SK-N-DZ (cell line): Measurements from ENCODE around the gene DHRS1.

ENCODE experiments used
- DNase-seq: peaks from one replicate; pipeline ENCODE4 v3.0.0-alpha.2; 2015; ENCODE audit warnings: low spot score

Gene DHRS1

GRCh38 chr14:24283796-24284460, 15.7 kb downstream of the DHRS1 start:
- DNase-seq: no peak

GRCh38 chr14:24282736-24283135, 16.8 kb downstream of the DHRS1 start:
- no peak for DNase-seq

- DNase-seq: no peak
Observed at GRCh38 chr14:24281636-24282035, 17.9 kb downstream of the DHRS1 start.

- DNase-seq: no peak
Observed at GRCh38 chr14:24280797-24281460, 18.7 kb downstream of the DHRS1 start.

- no peak for DNase-seq
Observed at GRCh38 chr14:24279301-24280186, 20.0 kb downstream of the DHRS1 start.

GRCh38 chr14:24278424-24278823, 21.2 kb downstream of the DHRS1 start:
- no peak for DNase-seq

GRCh38 chr14:24277606-24278321, 21.8 kb downstream of the DHRS1 start:
- no peak for DNase-seq

- no peak for DNase-seq
Observed at GRCh38 chr14:24277071-24277470, 22.5 kb downstream of the DHRS1 start.

- DNase-seq: no peak
Observed at GRCh38 chr14:24274101-24274543, 25.5 kb downstream of the DHRS1 start.

- DNase-seq: no peak
Observed at GRCh38 chr14:24273422-24273998, 26.1 kb downstream of the DHRS1 start.

- no peak for DNase-seq
Observed at GRCh38 chr14:24272467-24272866, 27.1 kb downstream of the DHRS1 start.

- no peak for DNase-seq
Observed at GRCh38 chr14:24271834-24272263, 27.7 kb downstream of the DHRS1 start.

- DNase-seq: peak; percentile 94
Observed at GRCh38 chr14:24271134-24271833, 28.3 kb downstream of the DHRS1 start, which contains the start of gene RABGGTA. RABGGTA (minus strand) TSS chr14:24271597; CDS start chr14:24271115, 482 bp downstream.

- no peak for DNase-seq
Observed at GRCh38 chr14:24270537-24271133, 28.9 kb downstream of the DHRS1 start.

- no peak for DNase-seq
Observed at GRCh38 chr14:24269910-24270536, 29.6 kb downstream of the DHRS1 start.

GRCh38 chr14:24269368-24269767, 30.2 kb downstream of the DHRS1 start:
- no peak for DNase-seq

- no peak for DNase-seq
Observed at GRCh38 chr14:24268225-24268624, 31.4 kb downstream of the DHRS1 start.

GRCh38 chr14:24267516-24267915, 32.1 kb downstream of the DHRS1 start:
- DNase-seq: no peak
